ENCODE data around the gene ESPNL. TPM values are rescaled to one million over a fixed set of nuclear protein-coding genes. Genes with fewer than 3 reads are reported as not detected.
"Not testable (repeated sequence)": the region's sequence is repeated elsewhere in the genome, so short reads cannot be mapped to it uniquely, and the experiment has no call there.

Gene ESPNL
- total RNA-seq, 2 experiments from 2014 or later, result 0.05 TPM; not detected in 1

DNA sequence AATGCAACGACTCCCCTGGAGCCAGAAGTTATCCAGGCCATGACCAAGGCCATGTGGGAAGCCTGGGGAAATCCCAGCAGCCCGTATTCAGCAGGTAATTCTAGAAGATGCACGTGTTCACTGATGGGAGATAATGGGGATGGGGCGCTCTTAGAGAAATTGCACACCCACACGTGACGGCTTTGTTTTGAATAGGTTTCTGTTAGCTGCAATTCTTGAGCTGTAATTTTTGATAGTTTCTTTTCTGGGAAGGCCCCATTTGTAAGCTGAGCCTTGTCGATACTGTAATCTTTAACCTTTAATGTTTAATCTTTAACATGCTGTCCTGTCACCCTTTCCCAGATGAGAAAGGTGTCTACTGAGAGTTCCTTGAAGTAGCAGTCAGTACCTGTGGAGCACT lies 35.8 kb upstream of the ESPNL start:
- no peak for DNase-seq
- H3K36me3 Mint-ChIP-seq (ENCODE audit: low read depth), result peaks cover 50% of the 10 kb centered on the region
- no peak overlapping the region for H3K27ac Mint-ChIP-seq
- H3K9me3 Mint-ChIP-seq, result peaks cover 9% of the 10 kb centered on the region
- ChIA-PET POLR2A (no interaction called here), CTCF (no interaction called here)
- peaks cover 70% of the 10 kb centered on the region for H3K4me1 Mint-ChIP-seq
- H3K4me3 Mint-ChIP-seq, result no peak overlapping the region
- no peaks in the 10 kb centered on the region for H3K27me3 Mint-ChIP-seq

DNA sequence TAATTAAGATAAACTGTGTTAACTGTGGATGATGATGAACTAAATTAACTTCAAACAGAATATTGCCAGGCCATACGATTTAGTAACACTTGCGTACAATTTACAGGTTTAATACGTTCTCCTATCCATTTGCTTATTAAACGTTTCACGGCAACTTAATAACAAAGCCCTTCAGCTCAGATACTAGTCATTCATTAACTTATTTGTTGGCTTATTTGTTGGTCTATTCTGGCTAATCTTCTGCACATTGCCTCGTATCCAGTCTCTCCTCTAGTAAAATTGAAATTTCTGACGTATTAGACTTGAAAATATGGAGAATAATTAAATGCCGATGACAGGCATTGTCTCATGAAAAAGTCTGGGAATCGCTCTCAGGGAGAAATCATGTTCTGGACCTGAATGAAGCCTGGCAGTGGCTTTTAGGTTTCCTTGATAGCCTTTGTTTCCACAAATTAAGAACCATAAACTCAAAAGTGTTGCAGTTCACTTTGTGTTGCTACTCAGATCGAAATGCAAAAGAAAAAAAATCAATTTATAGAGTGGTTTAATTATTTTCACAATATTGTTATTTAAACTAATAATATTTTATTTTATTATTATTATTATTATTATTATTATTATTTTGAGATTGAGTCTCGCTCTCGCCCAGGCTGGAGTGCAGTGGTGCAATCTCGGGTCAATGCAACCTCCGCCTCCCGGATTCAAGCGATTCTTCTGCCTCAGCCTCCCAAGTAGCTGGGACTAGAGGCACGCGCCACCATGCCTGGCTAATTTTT lies 34.9 kb upstream of the ESPNL start:
- H3K36me3 Mint-ChIP-seq (ENCODE audit: low read depth), result peaks cover 53% of the 10 kb centered on the region

DNA sequence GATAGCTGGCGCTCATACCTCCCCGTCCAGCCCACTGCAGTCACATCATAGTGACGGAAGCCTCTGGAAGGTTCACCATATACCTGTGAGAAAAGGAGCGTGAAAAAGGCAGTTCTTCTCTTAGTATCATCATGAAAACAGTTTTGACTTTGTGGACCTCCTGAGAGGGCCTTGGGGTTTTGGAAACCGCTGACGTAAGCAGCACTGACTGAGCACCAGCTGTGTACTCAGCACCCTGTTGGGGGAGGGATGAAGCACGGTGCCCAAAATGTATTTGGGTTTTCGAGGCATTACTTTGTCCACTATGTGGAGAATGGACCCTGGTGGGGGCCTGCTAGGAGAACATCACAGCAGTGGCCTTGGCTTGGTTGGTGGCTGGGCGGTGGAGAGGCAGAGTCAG lies 33.9 kb upstream of the ESPNL start:
- H3K27ac Mint-ChIP-seq, result peak overlapping the region; percentile 14
- peaks cover 9% of the 10 kb centered on the region for H3K9me3 Mint-ChIP-seq
- peaks cover 55% of the 10 kb centered on the region for H3K36me3 Mint-ChIP-seq (ENCODE audit: low read depth)
- POLR2A ChIA-PET, result interaction anchor here (0.6 to 0.7 kb wide), 2 partner anchors 43 to 60 kb away, joined by 3 to 4 read pairs; no protein-coding TSS in a partner anchor
- CTCF ChIA-PET, result no interaction called here
- no peak overlapping the region for H3K4me3 Mint-ChIP-seq
- H3K4me1 Mint-ChIP-seq, result peaks cover 71% of the 10 kb centered on the region
- DNase-seq, result no peak
- no peaks in the 10 kb centered on the region for H3K27me3 Mint-ChIP-seq

More for the DNA sequence above, 34.9 kb upstream of the ESPNL start:
- Mint-ChIP-seq H3K4me3 (no peak overlapping the region), H3K9me3 (peaks cover 9% of the 10 kb centered on the region), H3K27ac (no peak overlapping the region), H3K27me3 (no peaks in the 10 kb centered on the region), H3K4me1 (peaks cover 69% of the 10 kb centered on the region)
- ChIA-PET POLR2A (no interaction called here), CTCF (no interaction called here)
- DNase-seq, result no peak

DNA sequence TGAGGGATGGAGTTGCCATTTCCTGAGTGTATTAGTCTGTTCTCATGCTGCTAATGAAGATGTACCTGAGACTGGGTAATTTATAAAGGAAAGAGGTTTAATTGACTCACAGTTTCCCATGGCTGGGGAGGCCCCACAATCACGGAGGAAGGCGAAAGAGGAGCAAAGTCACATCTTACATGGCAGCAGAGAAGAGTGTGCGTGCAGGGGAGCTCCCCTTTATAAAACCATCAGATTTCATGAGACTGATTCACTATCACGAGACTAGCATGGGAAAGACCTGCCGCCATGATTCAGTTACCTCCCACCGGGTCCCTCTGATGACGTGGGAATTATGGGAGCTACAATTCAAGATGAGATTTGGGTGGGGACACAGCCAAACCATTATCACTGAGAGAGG lies 33.4 kb upstream of the ESPNL start:
- Mint-ChIP-seq H3K36me3 (ENCODE audit: low read depth) (peaks cover 57% of the 10 kb centered on the region), H3K4me1 (peaks cover 67% of the 10 kb centered on the region), H3K27ac (peak overlapping the region; percentile 14)
- DNase-seq, H3K27me3 Mint-ChIP-seq, H3K9me3 Mint-ChIP-seq, H3K4me3 Mint-ChIP-seq, CTCF ChIA-PET: not testable (repeated sequence)
- POLR2A ChIA-PET, result interaction anchor here (0.7 kb wide), 1 partner anchor 42 kb away, joined by 4 read pairs; no protein-coding TSS in a partner anchor

DNA sequence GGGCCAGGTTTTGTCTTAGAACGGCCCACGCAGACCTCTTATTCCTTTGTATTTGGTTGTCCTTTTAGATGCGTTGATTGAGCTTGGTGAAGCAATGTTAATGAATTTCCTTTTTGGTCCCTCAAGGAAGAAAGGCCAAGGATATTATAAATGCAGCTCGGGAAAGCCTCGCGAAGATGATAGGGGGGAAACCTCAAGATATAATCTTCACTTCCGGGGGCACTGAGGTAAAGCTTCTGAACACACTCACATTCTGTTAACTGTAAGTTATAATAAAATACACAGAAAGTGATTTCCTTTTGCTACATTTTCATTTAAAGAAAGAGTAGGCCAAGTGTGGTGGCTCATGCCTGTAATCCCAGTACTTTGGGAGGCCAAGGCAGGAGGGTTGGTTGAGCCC lies 32.2 kb upstream of the ESPNL start:
- H3K27me3 Mint-ChIP-seq, result no peaks in the 10 kb centered on the region
- POLR2A ChIA-PET, result no interaction called here

DNA sequence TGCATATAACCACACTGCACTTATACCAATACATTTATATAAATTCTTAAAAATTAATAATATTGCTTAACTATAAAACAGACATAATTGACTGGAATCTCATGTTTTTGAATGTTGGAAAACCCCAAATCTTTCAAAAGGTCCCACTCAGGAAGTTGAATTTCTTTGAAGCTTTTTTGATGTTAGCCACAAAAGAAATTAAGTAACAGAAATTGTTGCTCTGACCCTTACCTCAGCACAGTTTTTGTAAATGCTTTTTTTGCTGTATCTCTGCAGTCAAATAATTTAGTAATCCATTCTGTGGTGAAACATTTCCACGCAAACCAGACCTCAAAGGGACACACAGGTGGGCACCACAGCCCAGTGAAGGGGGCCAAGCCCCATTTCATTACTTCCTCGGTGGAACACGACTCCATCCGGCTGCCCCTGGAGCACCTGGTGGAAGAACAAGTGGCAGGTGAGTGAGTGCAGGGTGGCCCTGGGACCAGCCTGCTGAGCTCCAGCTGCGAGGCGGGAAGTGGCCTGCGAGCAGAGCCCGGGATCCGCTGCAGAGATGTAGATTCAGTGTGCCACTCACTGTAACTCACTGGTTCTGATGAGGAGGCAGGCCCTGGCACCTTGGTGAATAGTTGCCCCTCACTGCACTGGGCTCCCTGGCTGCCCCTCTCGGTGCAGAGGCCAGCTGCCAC lies 31.0 kb upstream of the ESPNL start:
- peaks cover 48% of the 10 kb centered on the region for H3K4me1 Mint-ChIP-seq
- H3K9me3 Mint-ChIP-seq, result peaks cover 23% of the 10 kb centered on the region
- H3K36me3 Mint-ChIP-seq (ENCODE audit: low read depth), result peaks cover 78% of the 10 kb centered on the region
- POLR2A ChIA-PET, result interaction anchor here (0.6 kb wide), 1 partner anchor 218 kb away, joined by 3 read pairs; no protein-coding TSS in a partner anchor
- no peak for DNase-seq
- peak overlapping the region; percentile 86 for H3K27ac Mint-ChIP-seq
- H3K4me3 Mint-ChIP-seq, result peak overlapping the region; percentile 54
- H3K27me3 Mint-ChIP-seq, result no peaks in the 10 kb centered on the region
- CTCF ChIA-PET, result no interaction called here

More for the DNA sequence above, 32.2 kb upstream of the ESPNL start:
- CTCF ChIA-PET, result interaction anchor here (1.1 kb wide), 2 partner anchors 15 to 17 kb away, joined by 4 read pairs; no protein-coding TSS in a partner anchor
- Mint-ChIP-seq H3K4me1 (peaks cover 60% of the 10 kb centered on the region), H3K36me3 (ENCODE audit: low read depth) (peaks cover 69% of the 10 kb centered on the region), H3K4me3 (no peak overlapping the region), H3K9me3 (peaks cover 19% of the 10 kb centered on the region), H3K27ac (peak overlapping the region; percentile 1)
- no peak for DNase-seq

DNA sequence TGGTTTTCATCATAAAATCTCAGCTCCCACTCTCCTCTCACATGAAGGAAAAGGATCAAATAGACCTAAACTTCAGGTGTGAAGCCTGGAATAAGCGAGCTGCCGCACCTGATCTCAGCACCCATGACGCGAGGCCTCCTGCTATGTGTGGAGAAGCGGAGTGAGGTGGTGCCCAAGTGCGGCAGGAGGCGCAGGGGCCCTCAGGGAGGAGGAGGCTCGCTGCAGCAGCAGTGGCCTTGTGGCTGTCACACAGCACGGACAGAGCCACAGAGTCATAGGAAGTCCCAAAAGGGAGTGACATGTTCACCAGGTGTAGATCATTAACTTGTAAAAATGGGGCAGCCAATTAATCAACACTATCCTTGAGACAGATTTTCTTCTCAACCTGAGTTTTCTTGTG lies 30.3 kb upstream of the ESPNL start:
- H3K36me3 Mint-ChIP-seq (ENCODE audit: low read depth), result peaks cover 77% of the 10 kb centered on the region
- H3K4me3 Mint-ChIP-seq, result no peak overlapping the region
- H3K27ac Mint-ChIP-seq, result no peak overlapping the region
- DNase-seq, result no peak
- peaks cover 23% of the 10 kb centered on the region for H3K9me3 Mint-ChIP-seq
- no peaks in the 10 kb centered on the region for H3K27me3 Mint-ChIP-seq
- POLR2A ChIA-PET, result no interaction called here
- CTCF ChIA-PET, result no interaction called here
- peaks cover 43% of the 10 kb centered on the region for H3K4me1 Mint-ChIP-seq

DNA sequence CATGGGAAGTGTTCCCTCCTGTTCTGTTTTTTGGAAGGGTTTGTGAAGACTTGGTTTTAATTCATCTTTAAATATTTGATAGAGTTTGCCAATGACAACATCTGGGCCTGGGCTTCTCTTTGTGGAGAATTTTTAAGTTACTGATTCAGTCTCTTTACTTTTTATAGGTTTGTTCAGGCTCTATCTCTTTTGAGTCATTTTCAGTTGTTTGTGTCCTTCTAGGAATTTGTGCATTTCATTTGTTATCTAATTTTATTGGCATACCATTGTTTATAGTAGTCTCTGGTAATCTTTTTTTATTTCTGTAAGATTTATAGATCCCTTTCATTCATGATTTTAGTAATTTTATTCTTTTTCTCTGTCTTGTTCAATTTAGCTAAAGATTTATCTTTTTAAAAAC lies 24.7 kb upstream of the ESPNL start:
- H3K36me3 Mint-ChIP-seq (ENCODE audit: low read depth), result peaks cover 54% of the 10 kb centered on the region
- CTCF ChIA-PET, result interaction anchor here (0.7 kb wide), 1 partner anchor 20 kb away, joined by 3 read pairs; no protein-coding TSS in a partner anchor
- peaks cover 14% of the 10 kb centered on the region for H3K9me3 Mint-ChIP-seq
- H3K27me3 Mint-ChIP-seq, result no peaks in the 10 kb centered on the region
- H3K27ac Mint-ChIP-seq, result no peak overlapping the region
- POLR2A ChIA-PET, result no interaction called here
- H3K4me3 Mint-ChIP-seq, result no peak overlapping the region
- H3K4me1 Mint-ChIP-seq, result peaks cover 7% of the 10 kb centered on the region
- DNase-seq, result no peak

DNA sequence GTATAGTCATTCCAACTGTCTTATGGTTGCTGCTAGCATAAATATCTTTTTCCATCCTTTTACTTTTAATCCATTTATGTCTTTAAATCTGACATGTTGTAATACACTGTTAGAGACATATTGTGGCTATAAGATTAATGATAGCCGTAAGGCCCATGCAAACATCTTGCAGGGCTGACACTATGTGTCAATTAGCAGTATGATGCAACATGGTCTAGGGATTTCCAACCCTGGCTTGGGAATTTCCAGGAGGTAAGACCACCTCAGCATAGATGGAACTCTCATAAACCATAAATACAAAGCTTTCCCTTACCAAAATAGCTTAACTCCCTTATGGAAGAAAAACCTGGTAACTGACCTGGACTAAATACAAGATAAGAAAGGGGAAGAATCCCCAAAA lies 22.8 kb upstream of the ESPNL start:
- H3K27me3 Mint-ChIP-seq, result no peaks in the 10 kb centered on the region
- H3K4me1 Mint-ChIP-seq, result peaks cover 4% of the 10 kb centered on the region

DNA sequence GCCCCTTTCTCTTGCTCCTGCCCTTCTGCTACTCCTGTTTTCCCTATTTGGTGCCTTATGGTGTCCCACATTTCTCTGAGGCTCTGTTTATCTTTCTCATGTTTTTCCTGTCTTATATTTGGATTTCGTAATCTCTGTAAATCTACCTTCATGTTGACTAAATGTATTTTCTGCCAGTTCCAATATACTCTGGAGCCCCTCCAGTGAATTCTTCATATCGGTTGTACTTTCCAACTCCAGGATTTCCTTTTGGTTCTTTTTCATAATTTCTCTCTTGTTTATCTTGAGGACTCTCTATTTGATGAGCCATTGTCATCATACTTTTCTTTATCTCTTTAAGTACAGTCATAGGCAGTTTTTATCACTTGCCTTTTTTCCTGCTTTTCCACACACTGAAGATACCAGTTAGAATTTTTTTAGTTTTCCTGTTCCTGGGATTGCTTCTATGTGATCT lies 20.2 kb upstream of the ESPNL start:
- no peak overlapping the region for H3K27ac Mint-ChIP-seq
- POLR2A ChIA-PET, result no interaction called here

More for the DNA sequence above, 22.8 kb upstream of the ESPNL start:
- peaks cover 10% of the 10 kb centered on the region for H3K9me3 Mint-ChIP-seq
- POLR2A ChIA-PET, result no interaction called here
- H3K4me3 Mint-ChIP-seq, result no peak overlapping the region
- no peak overlapping the region for H3K27ac Mint-ChIP-seq
- no peak for DNase-seq
- H3K36me3 Mint-ChIP-seq (ENCODE audit: low read depth), result peaks cover 59% of the 10 kb centered on the region
- CTCF ChIA-PET, result interaction anchor here (0.6 kb wide), 1 partner anchor 14 kb away, joined by 4 read pairs; no protein-coding TSS in a partner anchor

DNA sequence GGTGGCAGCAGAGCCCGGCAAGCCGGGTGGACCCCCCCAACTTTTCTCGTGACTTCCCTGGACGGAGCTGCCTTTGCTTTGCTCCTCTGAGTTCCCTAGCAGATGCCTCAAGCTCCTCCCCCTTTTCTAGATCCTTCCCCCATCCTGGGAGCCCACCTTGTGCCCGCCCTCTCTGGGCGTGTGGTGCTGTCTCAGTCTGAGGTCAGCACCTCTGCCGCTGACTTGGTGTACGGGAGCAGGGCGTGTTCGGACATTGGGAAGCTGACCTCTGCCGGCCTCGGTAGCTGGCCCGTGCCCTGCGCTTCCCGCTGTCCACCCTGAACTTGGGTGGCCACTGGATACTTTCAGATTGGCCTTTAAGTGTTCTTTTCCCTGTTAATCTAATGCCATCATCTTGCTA lies 19.6 kb upstream of the ESPNL start:
- Mint-ChIP-seq H3K27me3 (no peaks in the 10 kb centered on the region), H3K27ac (no peak overlapping the region), H3K4me3 (no peak overlapping the region), H3K36me3 (ENCODE audit: low read depth) (peaks cover 53% of the 10 kb centered on the region), H3K9me3 (no peaks in the 10 kb centered on the region), H3K4me1 (peaks cover 5% of the 10 kb centered on the region)
- DNase-seq, result no peak
- POLR2A ChIA-PET, result no interaction called here
- CTCF ChIA-PET, result interaction anchor here (0.5 kb wide), 1 partner anchor 182 kb away, joined by 4 read pairs; no protein-coding TSS in a partner anchor

More for the DNA sequence above, 20.2 kb upstream of the ESPNL start:
- Mint-ChIP-seq H3K9me3 (no peaks in the 10 kb centered on the region), H3K4me1 (peaks cover 5% of the 10 kb centered on the region), H3K27me3 (no peaks in the 10 kb centered on the region), H3K36me3 (ENCODE audit: low read depth) (peaks cover 56% of the 10 kb centered on the region), H3K4me3 (no peak overlapping the region)
- no peak for DNase-seq
- CTCF ChIA-PET, result no interaction called here

DNA sequence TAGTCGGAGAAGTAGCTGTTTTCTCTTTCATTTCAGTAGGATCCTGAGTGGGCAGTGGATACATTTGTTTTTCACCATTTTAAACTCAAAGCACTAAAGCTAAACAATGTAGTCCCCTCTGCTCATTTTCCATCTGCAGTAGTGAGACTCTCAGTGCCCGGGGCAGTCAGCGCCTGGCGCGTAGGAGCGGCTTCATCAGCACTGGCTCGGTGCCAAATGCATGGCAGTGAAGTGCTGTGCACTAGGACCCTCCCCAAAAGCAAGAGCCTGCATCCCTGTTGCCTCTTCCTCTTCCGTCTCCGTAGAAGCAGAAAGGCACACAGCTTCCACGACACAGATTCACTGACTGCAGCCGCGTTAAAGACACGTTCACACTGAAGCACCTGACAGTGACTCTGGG lies 19.0 kb upstream of the ESPNL start:
- Mint-ChIP-seq H3K9me3 (no peaks in the 10 kb centered on the region), H3K27me3 (no peaks in the 10 kb centered on the region), H3K27ac (no peak overlapping the region), H3K4me1 (peaks cover 5% of the 10 kb centered on the region), H3K4me3 (no peak overlapping the region), H3K36me3 (ENCODE audit: low read depth) (peaks cover 56% of the 10 kb centered on the region)
- ChIA-PET POLR2A (no interaction called here), CTCF (interaction anchor here (0.5 kb wide), 1 partner anchor 183 kb away, joined by 4 read pairs; no protein-coding TSS in a partner anchor)
- no peak for DNase-seq

DNA sequence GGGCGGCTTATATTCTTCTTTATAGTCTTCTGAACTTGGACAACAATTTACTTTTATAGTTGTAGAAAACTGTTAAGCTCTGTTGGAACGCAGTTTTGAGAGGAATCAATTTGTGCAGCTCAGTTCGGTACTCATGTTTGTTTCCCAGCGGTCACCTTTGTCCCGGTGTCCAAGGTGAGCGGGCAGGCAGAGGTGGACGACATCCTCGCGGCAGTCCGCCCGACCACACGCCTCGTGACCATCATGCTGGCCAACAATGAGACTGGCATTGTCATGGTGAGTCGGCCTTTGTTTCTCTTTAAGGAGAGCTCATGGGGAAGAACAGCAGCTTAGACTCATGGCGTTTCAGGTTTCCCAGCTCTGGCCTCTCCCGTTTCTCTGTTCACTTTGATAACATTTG lies 18.6 kb upstream of the ESPNL start:
- POLR2A ChIA-PET, result no interaction called here
- CTCF ChIA-PET, result no interaction called here
- H3K4me1 Mint-ChIP-seq, result peaks cover 5% of the 10 kb centered on the region
- H3K36me3 Mint-ChIP-seq (ENCODE audit: low read depth), result peaks cover 54% of the 10 kb centered on the region
- H3K9me3 Mint-ChIP-seq, result no peaks in the 10 kb centered on the region
- no peak overlapping the region for H3K4me3 Mint-ChIP-seq
- no peak for DNase-seq
- no peaks in the 10 kb centered on the region for H3K27me3 Mint-ChIP-seq
- H3K27ac Mint-ChIP-seq, result no peak overlapping the region
